Fibroblast of mammary gland (primary cell): Measurements from ENCODE around the gene TUFT1.

Experiments used
- DNase-seq: peaks from one replicate; pipeline ENCODE4 v3.0.0-alpha.2; 2010; ENCODE audit warnings: low read depth
- H3K4me3 ChIP-seq: 2 replicates; pipeline ENCODE4 v1.5.1; 2011; ENCODE audit warnings: low read depth, mild to moderate bottlenecking, low read length, moderate library complexity; ENCODE audit not compliant: control insufficient read depth
- TF ChIP-seq, protein P1 (sequence below): conservative IDR thresholded peaks from 2 replicates; pipeline ENCODE4 v1.5.1; 2011; ENCODE audit warnings: low read depth, low read length, inconsistent platforms; ENCODE audit not compliant: control insufficient read depth, insufficient read depth

Gene TUFT1

DNA sequence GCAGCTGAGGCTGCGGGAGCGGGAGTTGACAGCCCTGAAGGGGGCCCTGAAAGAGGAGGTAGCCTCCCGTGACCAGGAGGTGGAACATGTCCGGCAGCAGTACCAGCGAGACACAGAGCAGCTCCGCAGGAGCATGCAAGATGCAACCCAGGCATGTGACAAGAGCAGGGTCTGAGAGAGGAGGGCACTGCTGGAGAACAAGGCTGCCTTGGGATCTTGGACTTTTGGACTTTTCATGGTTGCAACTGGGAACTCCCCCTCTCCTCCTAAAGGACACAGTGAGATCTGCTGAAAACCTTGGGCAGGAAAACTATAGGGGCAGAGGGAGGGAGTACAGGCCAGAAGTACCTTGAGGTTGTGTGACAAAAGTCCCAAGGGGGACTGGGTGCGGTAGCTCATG lies 15.4 kb upstream of the TUFT1 start:
- TF ChIP-seq, protein P1, sequence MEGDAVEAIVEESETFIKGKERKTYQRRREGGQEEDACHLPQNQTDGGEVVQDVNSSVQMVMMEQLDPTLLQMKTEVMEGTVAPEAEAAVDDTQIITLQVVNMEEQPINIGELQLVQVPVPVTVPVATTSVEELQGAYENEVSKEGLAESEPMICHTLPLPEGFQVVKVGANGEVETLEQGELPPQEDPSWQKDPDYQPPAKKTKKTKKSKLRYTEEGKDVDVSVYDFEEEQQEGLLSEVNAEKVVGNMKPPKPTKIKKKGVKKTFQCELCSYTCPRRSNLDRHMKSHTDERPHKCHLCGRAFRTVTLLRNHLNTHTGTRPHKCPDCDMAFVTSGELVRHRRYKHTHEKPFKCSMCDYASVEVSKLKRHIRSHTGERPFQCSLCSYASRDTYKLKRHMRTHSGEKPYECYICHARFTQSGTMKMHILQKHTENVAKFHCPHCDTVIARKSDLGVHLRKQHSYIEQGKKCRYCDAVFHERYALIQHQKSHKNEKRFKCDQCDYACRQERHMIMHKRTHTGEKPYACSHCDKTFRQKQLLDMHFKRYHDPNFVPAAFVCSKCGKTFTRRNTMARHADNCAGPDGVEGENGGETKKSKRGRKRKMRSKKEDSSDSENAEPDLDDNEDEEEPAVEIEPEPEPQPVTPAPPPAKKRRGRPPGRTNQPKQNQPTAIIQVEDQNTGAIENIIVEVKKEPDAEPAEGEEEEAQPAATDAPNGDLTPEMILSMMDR = no peak
- no peak overlapping the region for H3K4me3 ChIP-seq
- DNase-seq = no peak

DNA sequence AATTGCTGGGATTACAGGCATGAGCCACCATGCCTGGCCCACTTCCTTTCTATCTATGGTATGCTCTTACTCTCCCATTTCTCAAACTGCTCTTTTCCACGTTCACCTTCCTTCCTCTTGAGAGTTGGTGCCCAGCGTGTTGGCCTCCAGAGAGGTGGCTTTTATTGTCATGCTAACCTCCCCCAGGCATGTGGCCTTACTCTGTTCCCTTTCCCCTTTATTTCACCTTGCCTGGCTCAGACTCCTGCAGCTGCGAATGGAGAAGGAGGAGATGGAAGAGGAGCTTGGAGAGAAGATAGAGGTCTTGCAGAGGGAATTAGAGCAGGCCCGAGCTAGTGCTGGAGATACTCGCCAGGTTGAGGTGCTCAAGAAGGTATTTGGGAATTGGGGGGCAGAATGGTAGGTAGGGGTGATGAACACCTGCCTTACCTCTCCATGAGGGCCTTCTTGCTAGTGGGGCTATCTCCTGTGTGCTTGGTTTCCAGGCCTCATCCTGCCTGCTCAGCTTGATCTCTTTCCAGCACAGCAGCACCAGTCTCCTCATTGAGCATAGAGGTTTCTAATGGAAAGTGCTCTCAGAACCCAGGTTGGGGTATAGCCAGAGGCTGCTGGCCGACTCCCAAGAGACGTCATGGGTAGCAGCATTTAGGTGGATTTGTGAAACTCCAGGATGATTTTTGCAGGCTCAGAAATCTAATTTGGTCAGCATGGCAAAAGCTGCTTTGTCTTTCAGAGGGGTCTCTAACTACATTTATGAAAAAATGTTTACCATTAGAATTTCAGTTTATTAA lies 13.2 kb upstream of the TUFT1 start:
- DNase-seq = no peak
- TF ChIP-seq, protein P1 = no peak
- no peak overlapping the region for H3K4me3 ChIP-seq

DNA sequence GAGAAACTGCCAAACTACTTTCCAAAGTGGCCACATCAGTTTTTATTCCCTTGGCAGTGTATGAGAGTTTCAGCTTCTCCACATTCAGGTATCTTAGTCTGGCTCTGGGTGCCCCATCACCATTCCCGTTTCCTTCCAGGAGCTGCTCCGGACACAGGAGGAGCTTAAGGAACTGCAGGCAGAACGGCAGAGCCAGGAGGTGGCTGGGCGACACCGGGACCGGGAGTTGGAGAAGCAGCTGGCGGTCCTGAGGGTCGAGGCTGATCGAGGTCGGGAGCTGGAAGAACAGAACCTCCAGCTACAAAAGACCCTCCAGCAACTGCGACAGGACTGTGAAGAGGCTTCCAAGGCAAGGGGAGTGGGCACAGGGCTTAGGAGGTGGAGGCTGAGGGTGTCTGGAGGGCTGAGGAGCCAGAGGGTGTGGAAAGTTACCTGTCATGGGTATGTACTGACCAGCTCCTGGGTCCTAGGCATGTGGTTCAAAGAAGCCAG lies 10.9 kb upstream of the TUFT1 start:
- TF ChIP-seq, protein P1 = no peak
- no peak overlapping the region for H3K4me3 ChIP-seq
- DNase-seq = no peak

DNA sequence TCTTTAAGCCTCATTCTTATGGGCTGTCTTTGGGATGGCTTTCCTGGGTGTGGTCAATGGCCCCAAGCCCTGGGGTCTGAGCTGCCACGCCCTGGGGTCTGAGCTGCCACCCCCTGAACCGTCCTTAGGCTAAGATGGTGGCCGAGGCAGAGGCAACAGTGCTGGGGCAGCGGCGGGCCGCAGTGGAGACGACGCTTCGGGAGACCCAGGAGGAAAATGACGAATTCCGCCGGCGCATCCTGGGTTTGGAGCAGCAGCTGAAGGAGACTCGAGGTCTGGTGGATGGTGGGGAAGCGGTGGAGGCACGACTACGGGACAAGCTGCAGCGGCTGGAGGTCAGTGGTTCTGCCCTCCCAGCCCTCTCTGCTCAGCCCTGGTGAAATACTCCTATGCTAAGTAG lies 10.3 kb upstream of the TUFT1 start:
- H3K4me3 ChIP-seq = no peak overlapping the region
- no peak for DNase-seq
- TF ChIP-seq, protein P1 = no peak

DNA sequence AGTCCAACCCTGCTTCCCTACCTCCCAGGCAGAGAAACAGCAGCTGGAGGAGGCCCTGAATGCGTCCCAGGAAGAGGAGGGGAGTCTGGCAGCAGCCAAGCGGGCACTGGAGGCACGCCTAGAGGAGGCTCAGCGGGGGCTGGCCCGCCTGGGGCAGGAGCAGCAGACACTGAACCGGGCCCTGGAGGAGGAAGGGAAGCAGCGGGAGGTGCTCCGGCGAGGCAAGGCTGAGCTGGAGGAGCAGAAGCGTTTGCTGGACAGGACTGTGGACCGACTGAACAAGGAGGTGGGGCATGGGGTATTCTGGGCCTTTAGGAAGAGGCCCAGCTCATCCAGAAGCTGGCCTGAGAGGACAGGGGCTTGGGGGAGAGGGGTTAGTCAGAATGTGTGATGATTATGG lies 9.6 kb upstream of the TUFT1 start:
- no peak for DNase-seq
- TF ChIP-seq, protein P1 = no peak
- H3K4me3 ChIP-seq = no peak overlapping the region

DNA sequence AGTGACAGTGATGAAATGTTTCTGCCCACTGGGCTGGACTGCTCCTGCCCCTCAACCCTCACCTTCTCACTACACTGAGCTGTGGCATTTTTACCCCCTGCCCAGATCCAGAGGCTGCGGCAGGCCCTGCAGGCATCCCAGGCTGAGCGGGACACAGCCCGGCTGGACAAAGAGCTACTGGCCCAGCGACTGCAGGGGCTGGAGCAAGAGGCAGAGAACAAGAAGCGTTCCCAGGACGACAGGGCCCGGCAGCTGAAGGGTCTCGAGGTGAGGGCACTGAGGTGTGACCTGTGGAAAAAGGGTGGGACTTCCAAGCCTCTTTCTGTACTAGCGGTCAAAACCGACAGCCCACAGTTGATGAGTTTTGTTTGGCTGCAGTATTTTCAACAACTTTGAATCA lies 6.2 kb upstream of the TUFT1 start:
- H3K4me3 ChIP-seq = no peak overlapping the region
- TF ChIP-seq, protein P1 = no peak
- DNase-seq = no peak
